ENCODE data around the gene SQSTM1.

SQSTM1 gene

DNA sequence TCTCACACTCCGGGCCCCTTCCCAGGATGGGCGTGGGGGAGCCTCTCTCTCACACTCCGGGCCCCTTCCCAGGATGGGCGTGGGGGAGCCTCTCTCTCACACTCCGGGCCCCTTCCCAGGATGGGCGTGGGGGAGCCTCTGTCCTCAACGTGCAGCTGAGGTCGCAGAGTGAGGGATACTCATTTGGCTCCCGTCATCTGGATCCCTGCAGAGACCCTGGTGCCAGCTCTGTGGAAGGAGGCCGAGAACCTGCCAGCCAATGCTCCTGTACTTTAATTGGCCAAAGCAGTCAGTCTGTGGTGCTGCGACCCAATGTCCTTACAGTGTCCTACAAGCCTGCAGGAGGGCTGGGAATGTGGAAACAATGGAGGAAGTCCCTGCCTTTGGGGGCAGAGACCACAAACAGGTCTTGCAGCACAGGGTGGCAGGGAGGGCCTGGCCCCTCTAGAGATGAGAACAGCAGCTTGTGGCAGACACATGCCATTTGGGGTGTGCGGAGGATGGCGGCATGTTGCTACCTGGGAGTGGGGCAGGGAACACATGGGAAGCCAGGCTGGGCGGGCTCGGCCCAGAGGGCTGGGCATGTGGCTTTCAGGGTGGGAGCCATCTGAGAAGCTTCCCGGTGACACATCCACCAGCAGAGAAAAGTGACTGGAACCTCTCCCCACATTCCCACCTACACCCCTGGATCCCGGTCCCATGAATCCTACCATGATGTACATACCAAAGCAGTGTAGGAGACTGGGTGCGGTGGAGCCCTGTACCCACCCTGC is 51.5 kb downstream of the SQSTM1 start:
- TF ChIP-seq, protein P1, sequence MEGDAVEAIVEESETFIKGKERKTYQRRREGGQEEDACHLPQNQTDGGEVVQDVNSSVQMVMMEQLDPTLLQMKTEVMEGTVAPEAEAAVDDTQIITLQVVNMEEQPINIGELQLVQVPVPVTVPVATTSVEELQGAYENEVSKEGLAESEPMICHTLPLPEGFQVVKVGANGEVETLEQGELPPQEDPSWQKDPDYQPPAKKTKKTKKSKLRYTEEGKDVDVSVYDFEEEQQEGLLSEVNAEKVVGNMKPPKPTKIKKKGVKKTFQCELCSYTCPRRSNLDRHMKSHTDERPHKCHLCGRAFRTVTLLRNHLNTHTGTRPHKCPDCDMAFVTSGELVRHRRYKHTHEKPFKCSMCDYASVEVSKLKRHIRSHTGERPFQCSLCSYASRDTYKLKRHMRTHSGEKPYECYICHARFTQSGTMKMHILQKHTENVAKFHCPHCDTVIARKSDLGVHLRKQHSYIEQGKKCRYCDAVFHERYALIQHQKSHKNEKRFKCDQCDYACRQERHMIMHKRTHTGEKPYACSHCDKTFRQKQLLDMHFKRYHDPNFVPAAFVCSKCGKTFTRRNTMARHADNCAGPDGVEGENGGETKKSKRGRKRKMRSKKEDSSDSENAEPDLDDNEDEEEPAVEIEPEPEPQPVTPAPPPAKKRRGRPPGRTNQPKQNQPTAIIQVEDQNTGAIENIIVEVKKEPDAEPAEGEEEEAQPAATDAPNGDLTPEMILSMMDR (IDR thresholded peaks at IDR 0.05; ENCODE audit: insufficient read depth, low read length, poor library complexity, severe bottlenecking), result no peak
- DNase-seq (ENCODE audit: extremely low read depth, insufficient read length), result no peak
- Histone ChIP-seq H3K36me3 (ENCODE audit: control insufficient read depth, insufficient read depth, low read length) (peaks cover 41% of the 10 kb centered on the region), H3K4me3 (replicated peaks; ENCODE audit: low read depth, low read length) (no peak overlapping the region), H3K27me3 (replicated peaks; ENCODE audit: control insufficient read depth, insufficient read depth, low read length) (no peaks in the 10 kb centered on the region)

DNA sequence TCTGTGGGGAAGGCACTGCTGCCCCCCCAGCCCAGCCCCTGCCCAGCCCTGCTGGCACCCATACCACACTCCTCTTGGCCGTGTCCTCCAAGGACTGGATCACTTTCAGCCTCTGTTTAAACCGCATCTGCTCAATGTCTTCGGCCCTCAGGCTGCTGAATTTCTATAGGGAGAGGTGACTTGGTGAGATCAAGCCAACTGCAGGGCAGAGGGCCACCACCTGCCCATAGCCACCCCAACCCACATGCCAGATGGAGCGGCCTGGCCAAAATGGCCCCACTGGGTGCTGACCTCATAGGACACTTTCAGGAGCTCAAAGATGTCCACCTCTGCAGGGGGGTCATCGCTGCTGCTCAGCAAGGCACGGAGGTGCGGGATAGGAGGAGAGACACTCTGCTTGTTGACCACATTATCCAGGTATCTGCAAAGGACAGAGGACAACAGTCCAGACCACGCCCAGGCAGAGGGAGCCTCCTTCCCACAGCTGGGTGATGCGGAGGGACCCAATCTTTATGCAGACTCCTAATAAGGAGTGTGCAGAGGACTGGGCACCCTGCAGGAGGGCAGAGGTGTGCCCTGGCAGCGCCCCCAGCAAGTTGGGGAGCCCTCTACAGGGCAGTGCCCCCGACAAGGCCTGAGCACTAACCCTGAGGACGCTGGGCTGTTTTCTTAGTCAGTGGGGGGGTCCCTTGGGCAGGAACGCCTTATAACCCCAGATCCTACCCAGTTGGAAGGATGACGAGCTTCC is 52.3 kb downstream of the SQSTM1 start:
- TF ChIP-seq, protein P1 (IDR thresholded peaks at IDR 0.05; ENCODE audit: insufficient read depth, low read length, poor library complexity, severe bottlenecking), result no peak
- Histone ChIP-seq H3K4me3 (replicated peaks; ENCODE audit: low read depth, low read length) (no peak overlapping the region), H3K36me3 (ENCODE audit: control insufficient read depth, insufficient read depth, low read length) (peaks cover 42% of the 10 kb centered on the region), H3K27me3 (replicated peaks; ENCODE audit: control insufficient read depth, insufficient read depth, low read length) (no peaks in the 10 kb centered on the region)
- DNase-seq (ENCODE audit: extremely low read depth, insufficient read length), result no peak

DNA sequence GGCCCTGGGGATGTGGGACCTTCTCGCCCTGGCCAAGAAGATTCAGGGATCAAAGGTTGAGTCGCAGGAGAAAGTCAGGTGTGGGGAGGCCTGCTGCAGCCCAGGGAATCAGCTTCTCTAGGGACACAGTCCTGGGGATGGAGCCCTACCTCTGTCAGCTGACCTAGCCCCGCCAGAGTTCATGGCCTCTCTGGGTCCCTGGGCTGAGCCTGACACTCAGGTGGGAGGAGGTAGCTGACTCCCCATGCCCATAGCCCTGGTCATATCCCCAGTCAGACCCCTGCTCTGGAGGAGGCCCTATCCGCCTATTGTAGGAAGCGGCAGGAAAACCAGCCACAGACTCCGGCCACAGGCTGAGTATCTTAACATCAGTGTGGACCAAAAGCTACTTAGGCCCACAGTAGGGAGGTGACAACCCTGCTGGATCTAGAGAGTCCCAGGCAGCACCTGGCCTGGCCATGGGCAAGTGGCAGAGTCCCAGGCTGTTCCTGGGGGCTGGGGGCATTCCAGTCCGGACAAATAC is 52.9 kb downstream of the SQSTM1 start:
- TF ChIP-seq, protein P1 (IDR thresholded peaks at IDR 0.05; ENCODE audit: insufficient read depth, low read length, poor library complexity, severe bottlenecking), result no peak
- peaks cover 45% of the 10 kb centered on the region for H3K36me3 ChIP-seq (ENCODE audit: control insufficient read depth, insufficient read depth, low read length)
- no peak for DNase-seq (ENCODE audit: extremely low read depth, insufficient read length)
- H3K4me3 ChIP-seq (replicated peaks; ENCODE audit: low read depth, low read length), result no peak overlapping the region
- no peaks in the 10 kb centered on the region for H3K27me3 ChIP-seq (replicated peaks; ENCODE audit: control insufficient read depth, insufficient read depth, low read length)

DNA sequence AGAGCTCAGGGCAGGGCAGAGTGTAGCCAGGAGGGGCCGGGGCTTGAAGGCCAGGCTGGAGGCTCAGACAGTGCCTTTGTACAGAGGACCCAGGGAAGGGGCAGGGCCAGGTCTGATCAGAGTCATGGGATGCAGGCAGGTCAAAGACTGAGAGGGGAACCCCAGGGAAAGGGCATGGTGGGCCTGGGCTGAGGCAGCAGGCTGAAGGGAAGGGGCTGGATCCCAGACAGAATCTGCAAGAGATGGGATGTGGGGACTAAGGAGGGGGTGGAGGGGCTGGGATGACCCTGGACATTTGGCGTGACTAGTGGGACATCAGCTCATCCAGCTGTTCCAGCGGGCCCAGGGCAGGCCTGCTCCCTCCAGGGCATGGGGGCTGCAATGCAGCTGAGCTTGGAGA is 53.4 kb downstream of the SQSTM1 start:
- Histone ChIP-seq H3K27me3 (replicated peaks; ENCODE audit: control insufficient read depth, insufficient read depth, low read length) (no peaks in the 10 kb centered on the region), H3K36me3 (ENCODE audit: control insufficient read depth, insufficient read depth, low read length) (peaks cover 45% of the 10 kb centered on the region), H3K4me3 (replicated peaks; ENCODE audit: low read depth, low read length) (no peak overlapping the region)
- TF ChIP-seq, protein P1 (IDR thresholded peaks at IDR 0.05; ENCODE audit: insufficient read depth, low read length, poor library complexity, severe bottlenecking), result no peak
- DNase-seq (ENCODE audit: extremely low read depth, insufficient read length), result no peak

DNA sequence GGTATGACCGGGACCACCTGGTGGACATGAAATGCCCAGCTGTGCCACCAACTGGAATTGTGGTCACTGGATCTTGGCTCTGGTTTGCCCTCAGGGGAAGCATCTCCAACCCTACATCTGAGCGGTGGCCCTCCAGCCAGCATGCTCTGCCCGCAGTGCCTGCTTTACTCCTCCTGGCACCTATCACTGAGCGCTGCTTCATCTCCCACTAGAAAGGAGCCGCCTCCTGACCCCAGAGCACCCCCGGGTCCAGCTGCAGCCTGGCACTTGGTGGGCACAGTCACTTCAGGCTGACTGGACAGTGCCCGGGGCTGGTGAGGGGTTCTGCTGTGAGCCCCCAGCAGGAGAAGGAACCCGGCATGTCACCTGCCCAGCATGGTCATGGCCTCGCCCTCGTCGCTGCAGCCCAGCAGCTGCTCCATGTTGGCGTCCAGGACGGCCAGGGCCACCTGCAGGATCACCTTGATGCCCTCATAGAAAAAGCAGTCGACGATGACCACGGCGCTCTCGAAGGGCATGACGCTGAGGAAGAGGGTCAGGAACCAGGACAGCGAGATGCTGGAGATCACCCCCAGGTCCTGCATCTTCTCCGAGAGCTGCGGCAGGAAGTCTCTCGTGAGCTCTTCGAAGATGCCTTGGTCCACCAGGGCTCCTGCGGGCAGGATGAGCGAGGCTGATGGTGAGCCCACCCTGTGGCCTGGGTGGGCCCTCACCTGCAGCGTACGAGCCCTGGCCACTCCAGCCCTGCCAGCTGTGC is 54.0 kb downstream of the SQSTM1 start:
- TF ChIP-seq, protein P1 (IDR thresholded peaks at IDR 0.05; ENCODE audit: insufficient read depth, low read length, poor library complexity, severe bottlenecking), result no peak
- Histone ChIP-seq H3K4me3 (replicated peaks; ENCODE audit: low read depth, low read length) (no peak overlapping the region), H3K36me3 (ENCODE audit: control insufficient read depth, insufficient read depth, low read length) (peaks cover 45% of the 10 kb centered on the region), H3K27me3 (replicated peaks; ENCODE audit: control insufficient read depth, insufficient read depth, low read length) (no peaks in the 10 kb centered on the region)
- DNase-seq (ENCODE audit: extremely low read depth, insufficient read length), result no peak
